OCI-LY7 (cell line): ENCODE measurements around the gene SMG6.

Experiments used
- CTCF ChIP-seq: fragments of 200-600 bp; sonication (generic); conservative IDR thresholded peaks from 2 replicates; pipeline ENCODE4 v1.5.1; 2014; ENCODE audit warnings: mild to moderate bottlenecking, antibody characterized with exemption, low read length, moderate library complexity, mixed read lengths
- EZH2phosphoT487 ChIP-seq: fragments of 200-600 bp; sonication (generic); IDR thresholded peaks from 2 replicates; pipeline ENCODE4 v1.6.1; 2018; ENCODE audit warnings: low read depth, borderline replicate concordance, mild to moderate bottlenecking, mixed run types, antibody characterized with exemption, low read length, moderate library complexity, mixed read lengths

GRCh38 chr17:2042390-2042847, 261.2 kb downstream of the SMG6 start:
- TF ChIP-seq CTCF (no peak), EZH2phosphoT487 (no peak)
